GM19324 (cell line): ENCODE results near the gene IGSF9B.

Experiments used
- ATAC-seq: cut with Tn5 transposase; IDR thresholded peaks from one replicate; pipeline ENCODE4 v1.9.1; 2021; ENCODE audit warnings: mild to moderate bottlenecking, moderate library complexity; ENCODE audit not compliant: unreplicated experiment, low FRiP score

IGSF9B gene

GRCh38 chr11:133957900-133958299, 1.1 kb upstream of the IGSF9B start:
- ATAC-seq: no peak

GRCh38 chr11:133955945-133956421, 785 bp downstream of the IGSF9B start:
- ATAC-seq: no peak

- ATAC-seq: no peak
These were observed 1.5 kb downstream of the IGSF9B start for GRCh38 chr11:133955081-133955891.

GRCh38 chr11:133953999-133954398, 2.8 kb downstream of the IGSF9B start:
- no peak for ATAC-seq

GRCh38 chr11:133953547-133953946, 3.2 kb downstream of the IGSF9B start:
- ATAC-seq: no peak

- no peak for ATAC-seq
These were observed 4.3 kb downstream of the IGSF9B start for GRCh38 chr11:133952199-133953190.

- ATAC-seq: no peak
These were observed 5.2 kb downstream of the IGSF9B start for GRCh38 chr11:133951327-133952198.

- ATAC-seq: no peak
These were observed 5.9 kb downstream of the IGSF9B start for GRCh38 chr11:133950874-133951326.

GRCh38 chr11:133950421-133950820, 6.3 kb downstream of the IGSF9B start:
- no peak for ATAC-seq

- no peak for ATAC-seq
These were observed 7.6 kb downstream of the IGSF9B start for GRCh38 chr11:133949129-133949528.

GRCh38 chr11:133948711-133949110, 8.1 kb downstream of the IGSF9B start:
- no peak for ATAC-seq

GRCh38 chr11:133947321-133947756, 9.4 kb downstream of the IGSF9B start:
- no peak for ATAC-seq

- ATAC-seq: no peak
These were observed 10.0 kb downstream of the IGSF9B start for GRCh38 chr11:133946541-133947318.

GRCh38 chr11:133946051-133946450, 10.7 kb downstream of the IGSF9B start:
- no peak for ATAC-seq

GRCh38 chr11:133945087-133945974, 11.4 kb downstream of the IGSF9B start:
- ATAC-seq: no peak

GRCh38 chr11:133943950-133944698, 12.6 kb downstream of the IGSF9B start:
- no peak for ATAC-seq

- no peak for ATAC-seq
These were observed 14.2 kb downstream of the IGSF9B start for GRCh38 chr11:133942577-133942976.

- ATAC-seq: no peak
These were observed 15.2 kb downstream of the IGSF9B start for GRCh38 chr11:133941546-133941945.
